H7 (cell line): ENCODE data around the gene SH3YL1. TPM values are rescaled to one million over a fixed set of nuclear protein-coding genes. Genes with fewer than 3 reads are reported as not detected.

ENCODE experiments used
- DNase-seq: peaks from one replicate; pipeline ENCODE4 v3.0.0; 2012
- H3K27me3 ChIP-seq: 2 replicates; pipeline ENCODE4 v1.6.0; 2011; ENCODE audit warnings: mild to moderate bottlenecking, low read length; ENCODE audit not compliant: control insufficient read depth, insufficient read depth
- H3K36me3 ChIP-seq: replicated peaks from 2 replicates; pipeline ENCODE4 v1.5.1; 2011; ENCODE audit warnings: low read length; ENCODE audit not compliant: control insufficient read depth, insufficient read depth
- H3K4me3 ChIP-seq: 2 replicates; pipeline ENCODE4 v1.5.1; 2011; ENCODE audit warnings: low read depth, mild to moderate bottlenecking, control low read depth, low read length, moderate library complexity; ENCODE audit not compliant: insufficient read depth
- total RNA-seq: library from RNA; depleted of rRNA; stranded (reverse); fragments of >200 nt; shearing (Covaris generic); gene quantifications from 2 replicates; pipeline ENCODE4 v1.2.3, GENCODE V29; 2014

Gene SH3YL1
- total RNA-seq, 1 experiment from 2014 or later = 15.4 TPM

GRCh38 chr2:256094-256493 lies 7.7 kb downstream of the SH3YL1 start:
- H3K4me3 ChIP-seq = no peak overlapping the region
- DNase-seq = no peak
- H3K36me3 ChIP-seq = no peaks in the 10 kb centered on the region

GRCh38 chr2:255195-255594 lies 8.6 kb downstream of the SH3YL1 start:
- Histone ChIP-seq H3K36me3 (no peaks in the 10 kb centered on the region), H3K4me3 (no peak overlapping the region), H3K27me3 (no peaks in the 10 kb centered on the region)
- no peak for DNase-seq

More at GRCh38 chr2:256094-256493, 7.7 kb downstream of the SH3YL1 start:
- H3K27me3 ChIP-seq = no peaks in the 10 kb centered on the region

- DNase-seq = no peak
- H3K27me3 ChIP-seq = no peaks in the 10 kb centered on the region
- H3K4me3 ChIP-seq = no peak overlapping the region
- H3K36me3 ChIP-seq = no peaks in the 10 kb centered on the region; the same call in 1 of the 2 replicates
Observed at GRCh38 chr2:254241-254640, 9.6 kb downstream of the SH3YL1 start.

- DNase-seq = no peak
- Histone ChIP-seq H3K36me3 (no peaks in the 10 kb centered on the region; the same call in 1 of the 2 replicates), H3K27me3 (no peaks in the 10 kb centered on the region), H3K4me3 (no peak overlapping the region)
Observed at GRCh38 chr2:253202-253638, 10.6 kb downstream of the SH3YL1 start.

GRCh38 chr2:252001-252602 lies 11.7 kb downstream of the SH3YL1 start:
- no peak overlapping the region for H3K4me3 ChIP-seq
- DNase-seq = no peak
- H3K36me3 ChIP-seq = no peaks in the 10 kb centered on the region; the same call in 1 of the 2 replicates
- H3K27me3 ChIP-seq = no peaks in the 10 kb centered on the region

- Histone ChIP-seq H3K4me3 (no peak overlapping the region), H3K36me3 (peaks cover 3% of the 10 kb centered on the region), H3K27me3 (no peaks in the 10 kb centered on the region)
- no peak for DNase-seq
Observed at GRCh38 chr2:249538-250042, 14.2 kb downstream of the SH3YL1 start.

- H3K4me3 ChIP-seq = no peak overlapping the region
- DNase-seq = no peak
Observed at GRCh38 chr2:248724-249123, 15.1 kb downstream of the SH3YL1 start.

GRCh38 chr2:246489-247144 lies 17.2 kb downstream of the SH3YL1 start:
- Histone ChIP-seq H3K27me3 (no peaks in the 10 kb centered on the region), H3K36me3 (peaks cover 4% of the 10 kb centered on the region), H3K4me3 (no peak overlapping the region)
- peak; percentile 55 for DNase-seq

More at GRCh38 chr2:248724-249123, 15.1 kb downstream of the SH3YL1 start:
- H3K36me3 ChIP-seq = peaks cover 4% of the 10 kb centered on the region
- no peaks in the 10 kb centered on the region for H3K27me3 ChIP-seq

GRCh38 chr2:244547-244946 lies 19.3 kb downstream of the SH3YL1 start:
- H3K27me3 ChIP-seq = no peaks in the 10 kb centered on the region
- no peak for DNase-seq
- no peak overlapping the region for H3K4me3 ChIP-seq
- peaks cover 4% of the 10 kb centered on the region for H3K36me3 ChIP-seq

GRCh38 chr2:238869-239268 lies 25.0 kb downstream of the SH3YL1 start:
- Histone ChIP-seq H3K4me3 (no peak overlapping the region), H3K27me3 (no peaks in the 10 kb centered on the region), H3K36me3 (no peaks in the 10 kb centered on the region; the same call in 1 of the 2 replicates)
- DNase-seq = no peak

- Histone ChIP-seq H3K4me3 (no peak overlapping the region), H3K27me3 (no peaks in the 10 kb centered on the region), H3K36me3 (no peaks in the 10 kb centered on the region)
- no peak for DNase-seq
Observed at GRCh38 chr2:238431-238830, 25.4 kb downstream of the SH3YL1 start.

GRCh38 chr2:237878-238277 lies 26.0 kb downstream of the SH3YL1 start:
- no peaks in the 10 kb centered on the region for H3K36me3 ChIP-seq
- no peaks in the 10 kb centered on the region for H3K27me3 ChIP-seq
- H3K4me3 ChIP-seq = no peak overlapping the region
- DNase-seq = no peak

GRCh38 chr2:236993-237539 lies 26.8 kb downstream of the SH3YL1 start:
- H3K27me3 ChIP-seq = no peaks in the 10 kb centered on the region
- DNase-seq = no peak
- no peaks in the 10 kb centered on the region for H3K36me3 ChIP-seq
- H3K4me3 ChIP-seq = no peak overlapping the region

GRCh38 chr2:234421-234820 lies 29.4 kb downstream of the SH3YL1 start:
- no peaks in the 10 kb centered on the region for H3K27me3 ChIP-seq
- no peak for DNase-seq
- H3K36me3 ChIP-seq = no peaks in the 10 kb centered on the region; the same call in 1 of the 2 replicates
- H3K4me3 ChIP-seq = no peak overlapping the region

GRCh38 chr2:233030-233429 lies 30.8 kb downstream of the SH3YL1 start:
- Histone ChIP-seq H3K27me3 (no peaks in the 10 kb centered on the region), H3K36me3 (no peaks in the 10 kb centered on the region; the same call in 1 of the 2 replicates), H3K4me3 (no peak overlapping the region)
- DNase-seq = peak; percentile 82
